Dendritic cell treated with granulocyte-macrophage colony-stimulating factor and Interleukin-4, amounts not matched to agents 40 ng/mL and 50 ng/mL, for 4 days (primary cell): Measurements from ENCODE around the gene SLC35D3.
"Not testable (repeated sequence)": the region's sequence is repeated elsewhere in the genome, so short reads cannot be mapped to it uniquely, and the experiment has no call there.

Experiments used
- H3K27ac Mint-ChIP-seq: one replicate; pipeline ENCODE4 v1.8.0; 2022; ENCODE audit warnings: mild to moderate bottlenecking, mixed read lengths
- H3K27me3 Mint-ChIP-seq: one replicate; pipeline ENCODE4 v1.8.0; 2022; ENCODE audit warnings: mild to moderate bottlenecking, mixed read lengths
- H3K36me3 Mint-ChIP-seq: one replicate; pipeline ENCODE4 v1.8.0; 2022; ENCODE audit warnings: low read depth, mixed read lengths
- H3K4me1 Mint-ChIP-seq: one replicate; pipeline ENCODE4 v1.8.0; 2022; ENCODE audit warnings: low read depth, mixed read lengths
- H3K4me3 Mint-ChIP-seq: one replicate; pipeline ENCODE4 v1.8.0; 2022; ENCODE audit warnings: mild to moderate bottlenecking, moderate library complexity, mixed read lengths
- H3K9me3 Mint-ChIP-seq: one replicate; pipeline ENCODE4 v1.8.0; 2022; ENCODE audit warnings: mixed read lengths
- intact Hi-C: fragments of 100-400 bp; cut with micrococcal nuclease; formaldehyde crosslinking; loops from one replicate; pipeline ENCODE4 v1.15.0; 2022

The SLC35D3 gene

DNA sequence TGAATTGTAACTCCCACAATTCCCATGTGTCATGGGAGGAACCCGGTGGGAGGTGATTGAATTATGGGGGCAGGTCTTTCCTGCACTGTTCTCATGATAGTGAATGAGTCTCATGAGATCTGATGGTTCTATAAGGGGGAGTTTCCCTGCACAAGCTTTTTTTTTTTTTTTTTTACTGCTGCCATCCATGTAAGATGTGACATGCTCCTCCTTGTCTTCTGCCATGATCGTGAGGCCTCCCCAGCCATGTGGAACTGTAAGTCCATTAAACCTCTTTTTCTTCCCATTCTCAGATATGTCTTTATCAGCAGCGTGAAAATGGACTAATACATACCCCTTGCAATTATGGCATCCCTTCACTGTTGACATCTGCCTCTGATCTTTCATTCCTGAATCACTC is 17.6 kb upstream of the SLC35D3 start:
- H3K27me3 Mint-ChIP-seq, H3K9me3 Mint-ChIP-seq, intact Hi-C loops, H3K27ac Mint-ChIP-seq, H3K4me3 Mint-ChIP-seq: not testable (repeated sequence)
- Mint-ChIP-seq H3K4me1 (peaks cover 12% of the 10 kb centered on the region), H3K36me3 (peaks cover 27% of the 10 kb centered on the region)

DNA sequence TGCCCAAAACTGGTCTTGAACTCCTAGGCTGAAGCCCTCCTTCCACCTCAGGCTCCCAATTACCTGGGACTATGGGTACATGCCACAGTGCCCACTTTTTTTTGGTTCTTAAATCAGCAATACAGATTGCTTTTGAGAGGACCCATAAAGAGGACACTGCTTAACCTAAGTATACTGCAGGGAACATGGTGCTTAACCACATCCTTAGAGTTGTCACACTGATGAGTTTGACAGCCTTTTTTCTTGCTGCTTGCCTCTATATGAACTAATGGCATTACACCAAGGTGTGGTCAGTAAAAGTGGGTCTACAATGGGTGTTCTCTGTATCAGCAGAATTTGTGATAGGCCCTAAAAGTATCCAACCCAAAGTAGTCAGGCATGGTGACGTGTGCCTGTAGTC is 7.2 kb upstream of the SLC35D3 start:
- intact Hi-C loops = no loop called here
- Mint-ChIP-seq H3K4me1 (no peaks in the 10 kb centered on the region), H3K36me3 (peaks cover 10% of the 10 kb centered on the region), H3K27ac (no peak overlapping the region), H3K27me3 (peaks cover 16% of the 10 kb centered on the region), H3K4me3 (no peak overlapping the region), H3K9me3 (no peaks in the 10 kb centered on the region)

DNA sequence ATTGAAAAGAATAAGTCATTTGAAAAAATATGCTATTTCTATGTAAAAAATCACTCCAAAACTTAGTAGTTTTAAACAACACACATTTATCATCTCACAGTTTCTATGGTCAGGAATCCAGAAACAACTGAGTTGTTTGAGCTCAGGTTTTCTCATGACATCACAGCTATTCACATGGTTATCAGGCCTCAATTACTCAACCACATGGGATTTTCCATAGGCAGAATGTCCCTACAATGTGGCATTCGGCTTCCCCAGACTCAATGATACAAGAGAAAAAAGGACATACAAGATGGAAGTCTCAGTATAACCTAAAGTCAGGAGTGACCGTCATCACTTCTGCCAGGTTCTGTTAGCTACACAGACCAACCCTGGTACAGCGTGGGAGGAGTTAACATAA is 3.4 kb upstream of the SLC35D3 start:
- Mint-ChIP-seq H3K27me3 (peaks cover 52% of the 10 kb centered on the region), H3K4me1 (peaks cover 32% of the 10 kb centered on the region), H3K4me3 (no peak overlapping the region), H3K9me3 (no peaks in the 10 kb centered on the region), H3K36me3 (no peaks in the 10 kb centered on the region), H3K27ac (no peak overlapping the region)
- intact Hi-C loops = no loop called here

DNA sequence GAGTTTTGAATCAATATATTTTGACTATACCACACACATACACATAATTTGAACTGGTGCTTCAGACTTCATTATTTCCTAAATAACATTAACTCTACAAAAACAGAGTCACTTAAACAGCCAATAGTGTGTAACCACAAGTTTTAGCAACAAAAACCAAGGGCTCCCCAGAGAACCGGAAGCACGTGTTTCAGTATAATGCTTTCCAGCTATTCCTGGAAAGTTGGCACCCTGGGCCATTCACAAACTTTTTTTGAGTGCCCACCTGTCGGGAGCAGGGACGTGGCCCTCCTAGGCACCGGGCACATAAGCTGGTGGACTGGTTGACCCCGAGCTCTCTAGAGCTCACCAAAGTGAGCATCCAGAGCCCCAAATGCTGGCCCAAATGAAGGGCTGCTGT is 1.9 kb upstream of the SLC35D3 start:
- Mint-ChIP-seq H3K4me3 (no peak overlapping the region), H3K36me3 (no peaks in the 10 kb centered on the region), H3K4me1 (peaks cover 35% of the 10 kb centered on the region), H3K27ac (no peak overlapping the region), H3K27me3 (peaks cover 64% of the 10 kb centered on the region), H3K9me3 (no peaks in the 10 kb centered on the region)
- intact Hi-C loops = loop anchor here (10.0 kb wide), 1 partner anchor 275 kb away; no protein-coding TSS in a partner anchor

DNA sequence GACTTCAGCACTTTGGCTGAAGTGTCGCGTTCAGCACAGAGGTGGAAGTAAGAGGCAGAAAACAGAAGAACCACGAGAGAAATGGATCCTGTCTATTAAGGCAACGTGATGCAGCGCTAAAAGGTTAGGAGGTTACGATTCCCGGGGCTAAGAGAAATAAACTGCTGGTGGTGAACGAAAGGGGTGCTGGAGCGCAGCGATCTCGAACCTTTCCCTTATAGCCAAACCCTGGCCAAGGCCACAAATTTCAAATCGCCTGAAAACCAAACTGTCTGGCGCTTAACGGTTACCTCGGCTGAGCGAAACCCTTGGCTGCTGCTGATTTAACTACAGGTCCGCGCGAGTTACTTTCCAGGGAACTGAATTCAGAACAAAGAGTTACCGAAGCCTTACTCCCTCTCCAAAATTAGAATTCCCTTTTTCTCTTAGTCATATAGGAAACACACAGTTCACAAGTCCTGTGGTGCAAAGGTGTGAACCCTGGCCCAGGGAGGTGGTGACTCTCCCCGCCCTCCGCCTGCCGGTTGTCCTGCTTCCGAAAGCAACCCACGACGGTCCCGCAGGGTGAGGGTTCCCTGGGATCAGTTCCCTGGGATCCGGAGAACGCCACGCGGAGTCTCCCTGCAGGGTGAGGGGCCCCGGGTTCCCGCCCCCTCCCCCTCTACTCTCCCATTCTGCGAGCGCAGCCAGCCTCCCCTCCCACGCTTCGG is 1.3 kb upstream of the SLC35D3 start:
- H3K4me1 Mint-ChIP-seq = peaks cover 35% of the 10 kb centered on the region
- no peaks in the 10 kb centered on the region for H3K9me3 Mint-ChIP-seq
- no peak overlapping the region for H3K27ac Mint-ChIP-seq
- intact Hi-C loops = loop anchor here (10.0 kb wide), 1 partner anchor 276 kb away; no protein-coding TSS in a partner anchor
- H3K4me3 Mint-ChIP-seq = peak overlapping the region; percentile 85
- no peaks in the 10 kb centered on the region for H3K36me3 Mint-ChIP-seq
- peaks cover 67% of the 10 kb centered on the region for H3K27me3 Mint-ChIP-seq

DNA sequence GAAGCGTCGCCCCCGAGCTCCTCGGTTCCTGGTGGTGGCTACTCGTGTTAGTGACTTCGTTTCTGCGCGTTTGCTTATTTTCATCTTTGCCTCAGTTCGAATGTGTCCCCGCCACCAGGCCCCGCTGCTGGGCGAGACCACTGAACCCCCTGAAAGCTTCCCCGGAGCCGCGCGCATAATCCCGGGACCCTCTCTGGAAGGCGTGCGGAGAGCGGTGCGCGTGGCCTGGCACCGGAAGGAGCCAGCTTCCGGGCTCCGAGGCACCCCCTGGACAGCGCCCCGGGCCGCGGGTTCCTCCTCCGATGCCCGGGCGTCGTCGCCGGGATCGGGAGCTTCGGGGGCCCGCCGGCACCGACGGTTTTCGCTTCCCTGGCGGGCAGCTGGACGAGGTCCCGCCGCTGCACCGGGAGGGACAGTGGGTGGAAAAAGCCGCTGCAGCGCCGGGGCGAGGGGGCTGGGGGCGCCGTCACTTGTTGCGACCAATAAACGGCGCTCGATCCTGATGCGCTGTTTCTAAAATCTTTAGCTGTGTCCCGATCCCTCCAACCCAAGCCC is 643 bp upstream of the SLC35D3 start:
- peaks cover 35% of the 10 kb centered on the region for H3K4me1 Mint-ChIP-seq
- no peak overlapping the region for H3K27ac Mint-ChIP-seq
- H3K9me3 Mint-ChIP-seq = no peaks in the 10 kb centered on the region
- intact Hi-C loops = loop anchor here (10.0 kb wide), 1 partner anchor 277 kb away; no protein-coding TSS in a partner anchor
- H3K36me3 Mint-ChIP-seq = no peaks in the 10 kb centered on the region
- H3K27me3 Mint-ChIP-seq = peaks cover 73% of the 10 kb centered on the region
- peak overlapping the region; percentile 85 for H3K4me3 Mint-ChIP-seq

DNA sequence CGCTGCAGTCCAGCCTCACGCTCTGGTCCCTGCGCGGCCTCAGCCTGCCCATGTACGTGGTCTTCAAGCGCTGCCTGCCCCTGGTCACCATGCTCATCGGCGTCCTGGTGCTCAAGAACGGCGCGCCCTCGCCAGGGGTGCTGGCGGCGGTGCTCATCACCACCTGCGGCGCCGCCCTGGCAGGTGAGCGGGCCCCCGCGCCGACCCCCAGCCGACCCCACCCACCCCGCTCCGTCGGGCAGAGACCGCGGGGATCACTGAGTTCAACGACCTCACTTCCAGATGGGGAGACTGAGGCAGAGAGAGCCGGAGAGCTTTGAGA is 545 bp downstream of the SLC35D3 start:
- peak overlapping the region; percentile 85 for H3K4me3 Mint-ChIP-seq
- no peaks in the 10 kb centered on the region for H3K9me3 Mint-ChIP-seq
- intact Hi-C loops = loop anchor here (10.0 kb wide), 1 partner anchor 278 kb away; no protein-coding TSS in a partner anchor
- no peaks in the 10 kb centered on the region for H3K36me3 Mint-ChIP-seq
- no peak overlapping the region for H3K27ac Mint-ChIP-seq
- peaks cover 35% of the 10 kb centered on the region for H3K4me1 Mint-ChIP-seq
- H3K27me3 Mint-ChIP-seq = peaks cover 77% of the 10 kb centered on the region

DNA sequence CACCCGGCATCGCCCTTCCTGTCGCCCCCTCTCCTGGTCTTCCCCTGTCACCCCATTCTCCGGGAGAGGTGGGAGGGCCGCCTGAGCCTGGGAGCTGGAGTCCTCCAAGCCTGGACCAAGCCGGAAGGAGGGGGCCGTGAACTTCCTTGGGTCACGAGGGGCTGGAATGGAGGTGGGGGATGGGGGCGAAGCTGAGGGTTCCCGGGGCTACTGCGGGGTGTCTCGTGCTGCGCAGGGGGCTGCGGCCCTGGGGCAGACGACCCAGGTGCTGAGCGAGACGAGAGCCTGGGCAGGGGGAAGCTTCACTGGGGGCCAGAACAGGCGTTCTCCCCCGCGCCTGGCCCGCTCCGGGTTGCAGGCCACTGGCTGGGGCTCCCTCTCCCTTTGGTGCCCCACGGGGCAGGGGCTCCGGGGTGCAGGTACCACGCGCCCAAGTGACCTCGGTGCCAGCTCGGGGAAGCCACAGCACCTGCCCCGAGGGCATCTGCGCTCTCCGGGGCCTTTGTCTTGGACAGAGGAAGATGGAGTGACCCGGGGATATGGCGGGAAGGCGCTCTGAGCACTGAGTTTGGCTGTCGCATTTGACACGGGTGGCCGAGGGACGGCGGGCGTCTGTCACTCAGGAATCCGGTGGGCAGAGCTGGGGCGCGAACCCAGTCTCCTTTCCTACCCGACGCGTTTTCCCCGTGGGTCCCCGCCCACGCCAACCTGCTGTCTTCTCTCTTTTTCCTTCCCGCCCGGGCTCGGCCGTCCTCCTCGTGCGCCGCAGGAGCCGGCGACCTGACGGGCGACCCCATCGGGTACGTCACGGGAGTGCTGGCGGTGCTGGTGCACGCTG is 1.2 kb downstream of the SLC35D3 start:
- H3K9me3 Mint-ChIP-seq = no peaks in the 10 kb centered on the region
- H3K27ac Mint-ChIP-seq = no peak overlapping the region
- H3K27me3 Mint-ChIP-seq = peaks cover 74% of the 10 kb centered on the region
- peak overlapping the region; percentile 55 for H3K4me3 Mint-ChIP-seq
- H3K4me1 Mint-ChIP-seq = peaks cover 35% of the 10 kb centered on the region
- no peaks in the 10 kb centered on the region for H3K36me3 Mint-ChIP-seq
- intact Hi-C loops = loop anchor here (10.0 kb wide), 1 partner anchor 279 kb away; no protein-coding TSS in a partner anchor

DNA sequence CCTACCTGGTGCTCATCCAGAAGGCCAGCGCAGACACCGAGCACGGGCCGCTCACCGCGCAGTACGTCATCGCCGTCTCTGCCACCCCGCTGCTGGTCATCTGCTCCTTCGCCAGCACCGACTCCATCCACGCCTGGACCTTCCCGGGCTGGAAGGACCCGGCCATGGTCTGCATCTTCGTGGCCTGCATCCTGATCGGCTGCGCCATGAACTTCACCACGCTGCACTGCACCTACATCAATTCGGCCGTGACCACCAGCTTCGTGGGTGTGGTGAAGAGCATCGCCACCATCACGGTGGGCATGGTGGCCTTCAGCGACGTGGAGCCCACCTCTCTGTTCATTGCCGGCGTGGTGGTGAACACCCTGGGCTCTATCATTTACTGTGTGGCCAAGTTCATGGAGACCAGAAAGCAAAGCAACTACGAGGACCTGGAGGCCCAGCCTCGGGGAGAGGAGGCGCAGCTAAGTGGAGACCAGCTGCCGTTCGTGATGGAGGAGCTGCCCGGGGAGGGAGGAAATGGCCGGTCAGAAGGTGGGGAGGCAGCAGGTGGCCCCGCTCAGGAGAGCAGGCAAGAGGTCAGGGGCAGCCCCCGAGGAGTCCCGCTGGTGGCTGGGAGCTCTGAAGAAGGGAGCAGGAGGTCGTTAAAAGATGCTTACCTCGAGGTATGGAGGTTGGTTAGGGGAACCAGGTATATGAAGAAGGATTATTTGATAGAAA is 2.0 kb downstream of the SLC35D3 start:
- H3K36me3 Mint-ChIP-seq = no peaks in the 10 kb centered on the region
- H3K9me3 Mint-ChIP-seq = no peaks in the 10 kb centered on the region
- intact Hi-C loops = loop anchor here (10.0 kb wide), 1 partner anchor 279 kb away; no protein-coding TSS in a partner anchor
- H3K4me1 Mint-ChIP-seq = peaks cover 35% of the 10 kb centered on the region
- H3K27me3 Mint-ChIP-seq = peaks cover 68% of the 10 kb centered on the region
- H3K4me3 Mint-ChIP-seq = peak overlapping the region; percentile 55
- no peak overlapping the region for H3K27ac Mint-ChIP-seq

DNA sequence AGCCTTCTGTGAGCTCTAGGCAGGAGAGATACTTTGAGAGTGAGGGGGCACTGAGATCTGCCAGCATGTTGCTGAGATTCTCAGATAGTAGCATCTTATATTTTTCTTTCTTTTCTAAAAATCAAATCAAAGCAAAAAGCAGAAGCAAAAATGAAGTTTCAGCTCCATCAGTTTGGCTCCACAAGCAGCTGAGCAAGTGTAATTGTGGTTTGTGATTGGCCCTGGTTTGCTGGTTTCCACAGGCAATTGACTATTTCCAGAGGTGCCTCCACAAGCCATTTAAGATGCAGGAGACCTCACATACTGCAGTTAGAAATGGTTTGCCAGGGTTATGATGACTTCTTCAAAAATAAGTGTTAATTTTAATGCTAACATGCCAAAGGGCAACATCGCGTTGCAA is 4.3 kb downstream of the SLC35D3 start:
- no peak overlapping the region for H3K4me3 Mint-ChIP-seq
- peaks cover 58% of the 10 kb centered on the region for H3K27me3 Mint-ChIP-seq
- intact Hi-C loops = loop anchor here (10.0 kb wide), 1 partner anchor 282 kb away; no protein-coding TSS in a partner anchor
- H3K4me1 Mint-ChIP-seq = peaks cover 22% of the 10 kb centered on the region
- H3K36me3 Mint-ChIP-seq = no peaks in the 10 kb centered on the region
- H3K27ac Mint-ChIP-seq = no peak overlapping the region
- no peaks in the 10 kb centered on the region for H3K9me3 Mint-ChIP-seq

DNA sequence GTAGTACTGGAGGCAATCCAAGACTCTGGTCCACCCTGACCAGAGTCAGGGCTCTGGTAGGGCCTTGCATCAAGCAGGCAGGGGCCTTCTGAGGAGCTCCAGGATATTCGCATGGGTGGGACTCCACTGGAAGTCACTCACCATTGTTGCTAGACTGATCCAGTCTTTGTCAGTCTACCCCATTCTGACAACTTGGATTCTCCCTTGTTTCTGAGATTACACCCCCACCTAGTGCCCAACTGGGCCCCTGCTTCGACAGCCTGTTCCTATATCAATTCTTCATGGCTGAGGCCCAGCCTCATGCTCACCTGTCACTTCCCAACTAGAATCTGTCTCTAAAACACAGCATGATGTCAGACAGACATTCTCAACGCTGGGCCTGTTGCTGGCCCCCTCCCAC is 5.2 kb downstream of the SLC35D3 start:
- Mint-ChIP-seq H3K4me1 (peaks cover 17% of the 10 kb centered on the region), H3K9me3 (no peaks in the 10 kb centered on the region), H3K4me3 (no peak overlapping the region), H3K36me3 (no peaks in the 10 kb centered on the region), H3K27me3 (peaks cover 51% of the 10 kb centered on the region), H3K27ac (no peak overlapping the region)
- intact Hi-C loops = loop anchor here (10.0 kb wide), 1 partner anchor 282 kb away; no protein-coding TSS in a partner anchor

DNA sequence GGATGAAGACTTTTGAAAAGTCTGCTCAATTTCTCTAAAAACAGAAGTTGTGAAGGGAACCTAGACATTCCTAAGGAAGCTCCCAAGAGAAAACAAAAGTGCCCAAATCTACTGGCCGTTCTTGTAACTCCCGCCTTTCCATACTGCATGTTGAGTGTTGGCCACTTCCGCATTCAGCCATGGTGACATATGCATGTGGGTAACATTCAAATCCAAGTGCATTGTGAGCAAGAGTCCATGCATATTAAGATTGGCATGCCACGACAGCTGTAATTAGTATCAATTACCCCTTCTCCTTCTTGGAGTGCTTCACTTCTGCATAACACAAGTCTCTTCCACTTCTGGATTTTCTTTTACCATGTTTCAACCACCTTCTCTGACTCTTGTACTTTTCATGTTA is 8.4 kb downstream of the SLC35D3 start:
- H3K36me3 Mint-ChIP-seq = no peaks in the 10 kb centered on the region
- peaks cover 40% of the 10 kb centered on the region for H3K27me3 Mint-ChIP-seq
- no peaks in the 10 kb centered on the region for H3K4me1 Mint-ChIP-seq
- H3K9me3 Mint-ChIP-seq = no peaks in the 10 kb centered on the region
- H3K27ac Mint-ChIP-seq = no peak overlapping the region
- H3K4me3 Mint-ChIP-seq = no peak overlapping the region
- intact Hi-C loops = no loop called here

DNA sequence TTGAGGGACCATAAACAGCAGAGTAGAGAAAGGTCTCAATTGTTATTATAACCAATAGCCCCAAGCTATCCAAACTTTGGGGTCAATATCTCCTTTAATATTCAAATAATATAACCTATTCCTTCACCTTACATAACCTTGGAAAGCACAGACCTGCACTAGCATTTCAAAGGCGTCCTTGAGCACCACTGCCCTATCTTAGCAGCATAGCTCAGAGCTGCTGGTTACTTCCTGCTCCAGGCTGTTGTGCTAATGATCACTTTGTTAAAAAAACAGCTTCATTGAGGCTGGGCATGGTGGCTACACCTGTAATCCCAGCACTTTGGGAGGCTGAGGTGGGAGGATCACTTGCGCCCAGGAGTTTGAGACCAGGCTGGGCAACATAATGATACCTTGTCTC is 10.5 kb downstream of the SLC35D3 start:
- Mint-ChIP-seq H3K27ac (no peak overlapping the region), H3K9me3 (no peaks in the 10 kb centered on the region), H3K4me1 (no peaks in the 10 kb centered on the region), H3K4me3 (no peak overlapping the region), H3K27me3 (peaks cover 37% of the 10 kb centered on the region), H3K36me3 (no peaks in the 10 kb centered on the region)
- intact Hi-C loops = no loop called here
